Measurements from ENCODE around the gene EDNRA.

DNA sequence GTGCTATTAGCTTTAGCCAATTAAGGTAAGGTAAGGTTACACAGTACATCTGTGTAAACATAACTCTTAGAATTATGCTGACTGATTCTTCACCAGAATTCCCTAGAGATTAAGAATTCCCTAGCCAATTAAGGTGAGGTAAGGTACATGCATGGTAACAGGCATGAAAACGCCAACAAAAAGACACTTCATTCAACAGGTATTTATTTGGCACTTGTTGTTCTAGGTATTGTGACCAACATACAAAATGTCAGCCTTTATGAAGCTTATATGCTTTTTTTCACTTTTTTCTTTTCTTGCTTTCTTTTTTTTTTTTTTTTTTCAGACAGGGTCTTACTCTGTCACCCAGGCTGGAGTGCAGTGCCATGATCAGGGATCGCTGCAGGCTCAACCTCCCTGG lies 47.2 kb downstream of the EDNRA start:
- TF ChIP-seq, protein P1, sequence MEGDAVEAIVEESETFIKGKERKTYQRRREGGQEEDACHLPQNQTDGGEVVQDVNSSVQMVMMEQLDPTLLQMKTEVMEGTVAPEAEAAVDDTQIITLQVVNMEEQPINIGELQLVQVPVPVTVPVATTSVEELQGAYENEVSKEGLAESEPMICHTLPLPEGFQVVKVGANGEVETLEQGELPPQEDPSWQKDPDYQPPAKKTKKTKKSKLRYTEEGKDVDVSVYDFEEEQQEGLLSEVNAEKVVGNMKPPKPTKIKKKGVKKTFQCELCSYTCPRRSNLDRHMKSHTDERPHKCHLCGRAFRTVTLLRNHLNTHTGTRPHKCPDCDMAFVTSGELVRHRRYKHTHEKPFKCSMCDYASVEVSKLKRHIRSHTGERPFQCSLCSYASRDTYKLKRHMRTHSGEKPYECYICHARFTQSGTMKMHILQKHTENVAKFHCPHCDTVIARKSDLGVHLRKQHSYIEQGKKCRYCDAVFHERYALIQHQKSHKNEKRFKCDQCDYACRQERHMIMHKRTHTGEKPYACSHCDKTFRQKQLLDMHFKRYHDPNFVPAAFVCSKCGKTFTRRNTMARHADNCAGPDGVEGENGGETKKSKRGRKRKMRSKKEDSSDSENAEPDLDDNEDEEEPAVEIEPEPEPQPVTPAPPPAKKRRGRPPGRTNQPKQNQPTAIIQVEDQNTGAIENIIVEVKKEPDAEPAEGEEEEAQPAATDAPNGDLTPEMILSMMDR (IDR thresholded peaks at IDR 0.05): no peak
- no peak for TF ChIP-seq POLR2A (IDR thresholded peaks at IDR 0.05)
